HFFc6 (cell line): Measurements from ENCODE around the gene CFAP251. TPM values are rescaled to one million over a fixed set of nuclear protein-coding genes. Genes with fewer than 3 reads are reported as not detected.

Source experiments
- DNase-seq: peaks from one replicate; pipeline ENCODE4 v3.0.0-alpha.2; 2018
- H3K27ac Mint-ChIP-seq: 2 replicates; pipeline ENCODE4 v1.8.0; 2020; ENCODE audit warnings: mild to moderate bottlenecking, mixed read lengths
- H3K27me3 Mint-ChIP-seq: 2 replicates; pipeline ENCODE4 v1.8.0; 2021; ENCODE audit warnings: mild to moderate bottlenecking, moderate library complexity, mixed read lengths; ENCODE audit not compliant: insufficient read depth
- H3K36me3 Mint-ChIP-seq: 2 replicates; pipeline ENCODE4 v1.8.0; 2021; ENCODE audit warnings: low read depth, mixed read lengths
- H3K4me1 Mint-ChIP-seq: 2 replicates; pipeline ENCODE4 v1.8.0; 2020; ENCODE audit warnings: low read depth, mixed read lengths
- H3K4me3 Mint-ChIP-seq: 2 replicates; pipeline ENCODE4 v1.8.0; 2020; ENCODE audit warnings: mild to moderate bottlenecking, moderate library complexity, mixed read lengths
- H3K9me3 Mint-ChIP-seq: 2 replicates; pipeline ENCODE4 v1.8.0; 2020; ENCODE audit warnings: mild to moderate bottlenecking, mixed read lengths
- CTCF ChIP-seq: fragments of 200-600 bp; sonication (generic); IDR thresholded peaks from 2 replicates; pipeline ENCODE4 v1.5.0; 2021; ENCODE audit warnings: antibody characterized with exemption, mild to moderate bottlenecking
- total RNA-seq, 6 experiments: library from RNA; stranded (reverse); fragmentation: NEBNext Ultra II Directional; extraction: Animal tissue kit (Norgen Biotek cat#: 25700); gene quantifications; 2 replicates in 1 of 6; 3 replicates in 5 of 6; pipeline ENCODE4 v1.2.3, GENCODE V29; 2021

The CFAP251 gene
- total RNA-seq, 6 experiments from 2014 or later: 0.66 to 4.2 (median 3.3) TPM

- no peak for TF ChIP-seq CTCF
- Mint-ChIP-seq H3K27me3 (peaks cover 2% of the 10 kb centered on the region; the same call in 1 of the 2 replicates), H3K4me1 (no peaks in the 10 kb centered on the region), H3K36me3 (peaks cover 36% of the 10 kb centered on the region), H3K27ac (no peak overlapping the region), H3K9me3 (peaks cover 12% of the 10 kb centered on the region), H3K4me3 (no peak overlapping the region)
- DNase-seq: no peak
Observed at GRCh38 chr12:121975021-121975420, 56.6 kb downstream of the CFAP251 start.

GRCh38 chr12:121976950-121977349 lies 58.6 kb downstream of the CFAP251 start:
- H3K9me3 Mint-ChIP-seq: peaks cover 12% of the 10 kb centered on the region
- no peak for DNase-seq
- H3K36me3 Mint-ChIP-seq: peaks cover 23% of the 10 kb centered on the region
- no peaks in the 10 kb centered on the region for H3K4me1 Mint-ChIP-seq
- H3K4me3 Mint-ChIP-seq: no peak overlapping the region
- peaks cover 2% of the 10 kb centered on the region; the same call in 1 of the 2 replicates for H3K27me3 Mint-ChIP-seq
- no peak overlapping the region for H3K27ac Mint-ChIP-seq
- no peak for TF ChIP-seq CTCF

- DNase-seq: no peak
- no peaks in the 10 kb centered on the region for H3K9me3 Mint-ChIP-seq
- H3K4me3 Mint-ChIP-seq: no peak overlapping the region
- no peak overlapping the region for H3K27ac Mint-ChIP-seq
- H3K27me3 Mint-ChIP-seq: peaks cover 2% of the 10 kb centered on the region; the same call in 1 of the 2 replicates
- H3K4me1 Mint-ChIP-seq: no peaks in the 10 kb centered on the region
- H3K36me3 Mint-ChIP-seq: no peaks in the 10 kb centered on the region
- no peak for TF ChIP-seq CTCF
Observed at GRCh38 chr12:121980191-121980891, 61.9 kb downstream of the CFAP251 start.

- DNase-seq: no peak
- H3K4me3 Mint-ChIP-seq: no peak overlapping the region
- no peak for TF ChIP-seq CTCF
- peaks cover 2% of the 10 kb centered on the region; the same call in 1 of the 2 replicates for H3K27me3 Mint-ChIP-seq
- no peaks in the 10 kb centered on the region for H3K36me3 Mint-ChIP-seq
- H3K9me3 Mint-ChIP-seq: no peaks in the 10 kb centered on the region
- no peaks in the 10 kb centered on the region for H3K4me1 Mint-ChIP-seq
- no peak overlapping the region for H3K27ac Mint-ChIP-seq
Observed at GRCh38 chr12:121980892-121981272, 62.5 kb downstream of the CFAP251 start.

GRCh38 chr12:121981456-121981855 lies 63.1 kb downstream of the CFAP251 start:
- Mint-ChIP-seq H3K27ac (no peak overlapping the region), H3K9me3 (no peaks in the 10 kb centered on the region), H3K27me3 (peaks cover 3% of the 10 kb centered on the region; the same call in 1 of the 2 replicates), H3K36me3 (no peaks in the 10 kb centered on the region), H3K4me1 (no peaks in the 10 kb centered on the region), H3K4me3 (no peak overlapping the region)
- no peak for TF ChIP-seq CTCF
- DNase-seq: no peak
